GM12891 (cell line): ENCODE results near the gene LPXN.

ENCODE experiments used
- DNase-seq: peaks from one replicate; pipeline ENCODE4 v3.0.0; 2011; ENCODE audit warnings: low spot score; ENCODE audit not compliant: insufficient read length
- FAIRE-seq: peaks from 2 replicates; lab custom pipeline; 2011; peaks lifted over from hg19 to GRCh38; lab: Jason Lieb, UNC
- PAX5 ChIP-seq: IDR thresholded peaks from 2 replicates; pipeline ENCODE4 v1.6.1; 2011; ENCODE audit warnings: low read length, moderate library complexity, mild to moderate bottlenecking; ENCODE audit not compliant: insufficient read depth, severe bottlenecking
- POLR2A ChIP-seq: IDR thresholded peaks from 2 replicates; pipeline ENCODE4 v1.6.1; 2011; ENCODE audit warnings: low read depth, low read length, control low read depth
- POLR2AphosphoS5 ChIP-seq: IDR thresholded peaks from 2 replicates; pipeline ENCODE4 v1.6.1; 2011; ENCODE audit warnings: low read depth, low read length, control low read depth
- POU2F2 ChIP-seq: IDR thresholded peaks from 2 replicates; pipeline ENCODE4 v1.6.1; 2011; ENCODE audit warnings: low read depth, mild to moderate bottlenecking, control low read depth, low read length, moderate library complexity
- SPI1 ChIP-seq: IDR thresholded peaks from 2 replicates; pipeline ENCODE4 v1.6.1; 2011; ENCODE audit warnings: low read depth, low read length, control low read depth
- TAF1 ChIP-seq: IDR thresholded peaks from 2 replicates; pipeline ENCODE4 v1.6.1; 2011; ENCODE audit warnings: low read depth, low read length, control low read depth

LPXN gene

GRCh38 chr11:58567889-58568512, 7.7 kb downstream of the LPXN start:
- no peak for DNase-seq
- peak; percentile 79 for FAIRE-seq
- TF ChIP-seq POLR2A (no peak), TAF1 (no peak), PAX5 (no peak), POU2F2 (no peak), POLR2AphosphoS5 (no peak), SPI1 (no peak)

GRCh38 chr11:58564231-58564630, 11.4 kb downstream of the LPXN start:
- DNase-seq: no peak
- TF ChIP-seq SPI1: no peak
- TF ChIP-seq POLR2A: no peak
- FAIRE-seq: no peak

DNA sequence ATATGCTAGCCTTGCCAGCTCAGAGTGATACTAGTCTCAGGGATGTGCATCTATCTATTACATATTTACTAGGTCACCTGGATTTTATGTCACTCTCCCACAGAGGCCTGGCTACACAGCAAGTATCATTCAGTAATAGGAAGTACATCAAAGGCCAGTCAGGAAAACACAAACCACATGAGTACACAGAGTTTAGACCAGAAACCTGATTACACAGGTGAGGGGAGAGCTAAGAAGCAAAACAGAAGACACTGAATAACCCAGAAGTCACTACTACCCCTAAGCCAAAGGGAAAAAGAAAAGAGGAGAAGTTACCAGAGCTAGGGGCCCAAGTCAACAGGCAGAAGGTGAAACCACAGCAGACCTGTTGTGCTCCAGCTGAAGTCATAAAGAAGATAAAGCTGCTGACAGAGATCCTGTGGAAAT, 13.3 kb downstream of the LPXN start:
- TF ChIP-seq POU2F2: no peak
- TF ChIP-seq TAF1: no peak
- no peak for TF ChIP-seq POLR2AphosphoS5
- TF ChIP-seq POLR2A: no peak
- DNase-seq: no peak
- FAIRE-seq: no peak

DNA sequence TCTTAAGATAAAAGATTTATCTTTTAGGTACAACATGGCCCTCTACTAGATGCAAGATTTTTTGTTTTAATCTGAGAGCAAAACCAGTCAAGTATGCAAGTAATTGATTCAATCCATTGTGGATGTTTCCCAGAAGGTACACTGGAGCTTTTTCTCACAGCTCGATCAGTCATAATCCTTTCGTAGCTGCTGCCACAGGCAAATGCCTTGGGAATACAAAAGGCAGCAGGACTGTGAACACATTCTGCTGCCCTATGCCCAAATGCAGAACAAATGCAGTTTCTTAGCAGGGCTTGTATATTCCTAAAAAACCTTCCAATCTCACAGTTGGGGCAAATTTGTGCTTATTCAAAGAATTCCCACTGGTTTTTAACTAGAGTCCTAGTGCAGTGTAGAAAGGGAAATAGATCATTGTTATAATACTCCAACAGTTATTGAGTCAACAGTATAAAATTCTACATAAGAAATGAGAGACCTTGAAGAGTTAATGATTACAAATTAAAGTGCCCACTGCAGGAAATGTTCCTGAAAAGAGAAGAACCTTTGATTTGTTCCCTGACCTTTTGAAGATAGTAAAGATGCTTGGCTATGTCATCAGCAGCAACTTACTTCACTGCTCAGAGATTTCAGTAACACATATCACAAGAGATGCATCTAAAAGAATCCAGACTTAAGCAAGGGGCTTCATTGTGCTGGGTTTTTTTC, 14.1 kb downstream of the LPXN start:
- FAIRE-seq (no peak), DNase-seq (no peak)
- TF ChIP-seq POLR2AphosphoS5 (no peak), POU2F2 (no peak), TAF1 (no peak), POLR2A (no peak), SPI1 (no peak), PAX5 (no peak)

DNA sequence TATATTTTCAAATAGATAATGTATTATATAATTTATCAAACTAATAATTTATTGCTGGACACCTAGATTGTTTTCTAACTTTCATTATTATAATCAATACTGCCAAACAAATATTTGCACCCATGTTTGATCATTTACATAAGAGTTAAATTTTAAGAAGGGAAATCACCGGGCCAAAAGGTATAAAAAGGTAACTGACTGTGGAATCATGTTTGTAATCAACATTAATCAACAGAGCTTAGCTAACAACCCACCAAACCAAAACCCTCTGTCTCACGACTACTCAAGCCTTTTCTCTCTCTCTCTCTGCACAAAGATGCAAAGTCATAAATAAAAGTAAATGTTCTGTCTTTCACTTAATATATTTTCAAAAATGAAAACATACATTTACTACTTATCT, 14.8 kb downstream of the LPXN start:
- FAIRE-seq (no peak), DNase-seq (no peak)
- TF ChIP-seq POLR2AphosphoS5 (no peak), SPI1 (no peak), TAF1 (no peak), POU2F2 (no peak), PAX5 (no peak), POLR2A (no peak)

DNA sequence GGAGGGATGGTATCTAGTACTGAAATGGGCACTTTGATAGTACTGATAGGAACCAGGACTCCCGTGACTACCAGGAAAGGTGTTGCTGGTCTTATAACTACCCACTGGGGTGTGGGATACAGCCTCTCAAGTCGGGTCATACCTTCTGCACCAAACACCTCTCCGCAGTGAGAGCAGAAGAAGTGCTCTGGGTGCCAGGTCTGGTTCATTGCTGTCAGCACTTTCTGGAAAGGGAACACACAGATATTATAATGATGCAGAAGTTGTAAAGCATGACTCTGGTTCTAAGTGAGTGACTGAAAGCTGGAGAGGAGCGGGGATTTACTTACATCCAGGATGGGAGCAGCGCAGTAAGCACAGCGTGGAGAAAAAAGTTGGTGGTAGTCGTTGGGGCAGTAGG, 26.0 kb downstream of the LPXN start:
- TF ChIP-seq POLR2AphosphoS5: no peak
- TF ChIP-seq SPI1: no peak
- TF ChIP-seq PAX5: no peak
- TF ChIP-seq POLR2A: no peak
- TF ChIP-seq POU2F2: no peak
- TF ChIP-seq TAF1: no peak
- DNase-seq (no peak), FAIRE-seq (no peak)

GRCh38 chr11:58546841-58547240, 28.8 kb downstream of the LPXN start:
- FAIRE-seq (peak; percentile 9), DNase-seq (no peak)
- TF ChIP-seq POLR2AphosphoS5: no peak
- TF ChIP-seq TAF1: no peak
- no peak for TF ChIP-seq POU2F2
- TF ChIP-seq PAX5: no peak
- TF ChIP-seq POLR2A: no peak
- TF ChIP-seq SPI1: no peak

- FAIRE-seq: no peak
- TF ChIP-seq PAX5: no peak
- TF ChIP-seq POLR2AphosphoS5: peak; percentile 62; the same call in 1 of the 2 replicates
- DNase-seq: no peak
These were observed 43.8 kb downstream of the LPXN start for GRCh38 chr11:58531865-58532341.

DNA sequence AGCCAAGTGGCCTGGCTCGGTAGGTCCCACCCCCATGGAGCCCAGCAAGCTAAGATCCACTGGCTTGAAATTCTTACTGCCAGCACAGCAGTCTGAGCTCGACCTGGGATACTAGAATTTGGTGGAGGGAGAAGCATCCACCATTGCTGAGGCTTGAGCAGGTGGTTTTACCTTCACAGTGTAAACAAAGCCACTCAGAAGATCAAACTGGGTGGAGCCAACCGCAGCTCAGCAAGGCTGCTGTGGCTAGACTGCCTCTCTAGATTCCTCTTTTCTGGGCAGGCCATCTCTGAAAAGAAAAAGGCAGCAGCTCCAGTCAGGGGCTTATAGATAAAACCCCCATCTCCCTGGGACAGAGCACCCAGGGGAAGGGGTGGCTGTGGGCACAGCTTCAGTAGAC, 45.4 kb downstream of the LPXN start:
- no peak for TF ChIP-seq SPI1
- no peak for TF ChIP-seq PAX5
- FAIRE-seq: no peak
- DNase-seq: no peak

DNA sequence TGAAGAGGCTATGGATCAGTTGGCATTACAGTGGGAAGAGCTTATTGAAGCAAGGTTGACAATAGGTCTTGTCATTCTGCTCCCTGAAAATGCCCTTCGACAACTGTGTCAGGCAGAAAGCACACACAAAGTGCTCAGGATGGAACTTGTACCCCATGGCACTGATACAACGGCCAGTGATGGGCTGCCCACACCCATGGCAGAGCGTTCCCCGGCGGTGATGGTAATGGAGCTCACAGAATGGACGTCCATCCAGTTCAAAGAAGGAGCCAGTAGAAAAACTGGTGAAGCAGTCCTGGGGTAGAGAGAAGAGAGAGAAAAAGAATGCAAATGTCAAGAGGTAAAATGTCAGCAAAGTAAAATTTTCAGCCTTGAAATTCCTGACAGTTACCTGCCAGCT, 48.2 kb downstream of the LPXN start:
- no peak for FAIRE-seq
- DNase-seq: no peak
- TF ChIP-seq POLR2A (no peak), TAF1 (no peak), SPI1 (no peak), PAX5 (no peak), POLR2AphosphoS5 (no peak), POU2F2 (no peak)
